Cardiac septum (tissue), 1 donor: ENCODE measurements around the gene SLC17A4. TPM values are rescaled to one million over a fixed set of nuclear protein-coding genes. Genes with fewer than 3 reads are reported as not detected.
"Not testable (repeated sequence)": the region's sequence is repeated elsewhere in the genome, so short reads cannot be mapped to it uniquely, and the experiment has no call there.

Experiments
- DNase-seq: peaks from one replicate; pipeline ENCODE4 v3.0.0-alpha.2; 2020; ENCODE audit warnings: low spot score
- intact Hi-C: fragments of 100-400 bp; cut with DNase I; formaldehyde crosslinking; loops from one replicate; pipeline ENCODE4 v1.14.0; 2022
- total RNA-seq: library from RNA; stranded (reverse); fragmentation: NEBNext Ultra II Directional; extraction: Animal tissue kit (Norgen Biotek cat#: 25700); gene quantifications from one replicate; pipeline ENCODE4 v1.2.1, GENCODE V29; 2021
- donor health status: DM: no; HTN: no; CAD: no.

SLC17A4 gene
- total RNA-seq, 1 donor from 2014 or later = not detected

- intact Hi-C loops = not testable (repeated sequence)
Measured at GRCh38 chr6:25748601-25749517, 5.7 kb upstream of the SLC17A4 start.

DNA sequence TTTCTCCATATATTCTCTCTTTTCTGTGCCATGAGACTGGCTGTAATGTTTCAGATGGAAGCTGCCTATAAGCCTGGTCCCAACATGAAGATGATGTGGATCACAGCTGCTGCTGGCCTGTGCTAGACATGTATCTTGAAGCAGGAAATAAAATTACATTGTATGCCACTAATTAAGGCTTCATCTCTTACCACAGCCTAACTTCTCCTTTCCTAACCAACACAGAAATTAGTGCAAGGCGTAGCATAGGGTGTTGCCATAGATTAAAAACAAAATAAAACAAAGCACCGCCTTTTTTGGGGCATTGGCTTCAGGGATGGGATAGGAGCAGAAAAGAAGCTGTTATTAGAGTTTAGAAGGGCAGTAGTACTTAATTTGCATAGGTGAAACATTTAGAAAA lies 4.7 kb upstream of the SLC17A4 start:
- no peak for DNase-seq
- intact Hi-C loops = no loop called here

More at GRCh38 chr6:25748601-25749517, 5.7 kb upstream of the SLC17A4 start:
- DNase-seq = not testable (repeated sequence)

GRCh38 chr6:25750906-25751305 lies 3.6 kb upstream of the SLC17A4 start:
- DNase-seq = no peak
- intact Hi-C loops = no loop called here

DNA sequence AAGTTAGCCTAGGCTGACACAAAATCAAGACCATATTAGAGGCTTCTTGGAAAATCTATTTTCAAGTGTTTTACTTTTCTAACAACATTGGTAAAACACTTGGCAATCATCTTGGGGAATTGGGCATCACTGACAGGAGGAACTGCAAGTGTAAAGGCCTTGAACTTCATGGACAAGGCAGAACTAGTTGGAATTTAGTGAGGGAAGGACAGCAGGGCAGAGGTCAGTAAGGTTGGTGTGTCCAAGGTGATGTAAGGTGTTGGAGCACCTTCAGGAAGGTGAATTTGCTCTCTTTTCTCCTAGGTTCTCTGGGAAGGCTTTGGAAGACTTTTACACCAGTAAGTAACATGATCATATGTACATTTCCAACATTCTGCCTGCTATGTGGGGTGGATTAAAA lies 1.5 kb upstream of the SLC17A4 start:
- DNase-seq = no peak
- intact Hi-C loops = no loop called here

DNA sequence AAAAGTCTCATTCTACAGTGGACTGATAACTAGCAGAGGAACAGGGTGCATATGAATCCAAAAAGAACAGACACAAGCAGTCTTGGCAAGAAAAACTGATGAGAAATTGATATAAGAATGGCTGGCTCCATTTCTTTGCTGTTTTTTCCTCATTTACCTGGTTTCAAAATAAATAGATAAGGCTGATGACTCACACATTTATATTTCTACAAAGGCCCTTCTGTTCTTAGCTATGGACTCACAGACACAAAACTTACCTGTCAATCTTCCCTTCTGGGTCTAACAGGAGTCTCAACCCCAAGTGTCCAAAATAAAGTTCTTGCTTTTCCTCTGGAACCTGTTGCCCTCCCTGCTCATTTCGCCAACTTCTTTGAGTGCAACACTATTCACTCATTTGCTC lies 941 bp downstream of the SLC17A4 start:
- no peak for DNase-seq
- intact Hi-C loops = no loop called here

DNA sequence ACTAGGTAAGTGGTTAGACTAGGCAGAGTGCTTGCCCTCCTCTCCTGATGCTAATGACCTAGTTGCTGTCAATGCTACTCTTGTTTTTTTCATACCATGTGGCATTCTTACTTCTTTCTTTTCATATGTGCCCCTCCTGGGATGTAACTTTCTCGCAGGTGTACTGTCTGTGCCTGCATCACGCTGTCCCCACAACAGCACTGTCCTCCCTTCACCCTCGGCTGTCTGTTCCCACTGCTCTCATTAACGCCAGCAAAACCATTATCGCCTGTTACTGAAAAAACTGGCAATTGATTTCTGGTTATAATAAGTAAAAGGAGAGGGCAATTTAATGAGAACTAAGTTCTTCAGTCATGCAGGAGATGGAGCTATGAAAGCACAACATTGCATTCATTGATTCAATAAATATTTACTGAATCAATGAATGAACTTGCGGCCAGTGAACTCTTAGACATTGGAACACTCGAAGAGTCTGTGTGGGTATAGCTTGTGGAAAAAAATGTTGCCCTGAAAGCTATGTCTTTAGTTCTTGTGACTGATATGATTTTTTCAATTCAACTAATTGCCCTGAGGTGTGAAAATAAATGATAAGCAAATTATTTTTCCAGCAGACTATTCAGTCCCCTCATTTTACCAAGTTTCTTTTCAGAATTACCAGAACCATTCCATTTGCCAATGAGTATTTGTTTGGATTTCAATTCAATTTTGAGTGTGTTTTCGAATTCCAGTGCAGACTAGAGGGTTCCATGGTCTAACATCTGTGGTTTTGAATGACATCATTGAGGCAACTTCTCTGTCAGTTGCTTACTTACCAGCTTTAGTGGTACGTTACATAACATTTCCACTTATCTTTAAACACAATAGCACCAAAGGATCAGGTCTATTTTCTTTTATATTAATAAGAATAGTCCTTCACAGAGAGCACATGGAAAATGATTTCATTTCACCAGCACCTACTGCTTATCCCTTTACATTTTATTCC lies 2.1 kb downstream of the SLC17A4 start:
- intact Hi-C loops = no loop called here
- DNase-seq = no peak

DNA sequence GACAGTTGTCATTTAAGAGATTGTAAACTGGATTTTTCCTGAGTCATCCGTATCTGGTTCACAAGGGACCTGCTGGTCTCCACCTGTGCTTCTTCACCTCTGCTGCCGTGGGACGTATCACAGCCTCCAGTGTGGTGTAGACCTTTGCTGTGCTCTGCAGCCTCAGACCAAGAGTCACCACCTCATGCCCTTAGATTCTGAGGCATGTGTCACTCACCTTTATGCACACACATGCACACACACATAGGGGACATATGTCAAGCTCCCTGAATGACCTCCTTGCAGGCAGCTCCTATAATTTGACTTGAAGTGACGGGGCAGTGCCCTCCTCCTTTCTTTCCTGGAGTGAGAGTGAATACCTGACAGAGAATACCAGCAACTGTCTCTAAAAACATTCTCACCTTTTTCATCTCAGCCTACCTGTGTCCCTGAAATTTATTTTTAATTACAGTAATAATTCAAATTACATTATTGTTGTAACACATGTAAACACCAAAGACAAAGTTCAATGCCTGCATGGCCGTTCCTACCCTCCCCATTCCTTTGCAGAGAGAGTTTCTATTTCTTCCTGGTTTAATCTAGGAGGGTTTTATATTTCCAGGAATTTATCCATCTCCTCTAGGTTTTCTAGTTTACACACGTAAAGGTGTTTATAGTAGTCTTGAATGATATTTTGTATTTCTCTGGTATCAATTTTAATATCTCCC lies 3.5 kb downstream of the SLC17A4 start:
- no peak for DNase-seq
- intact Hi-C loops = no loop called here

- DNase-seq = no peak
- intact Hi-C loops = no loop called here
Measured at GRCh38 chr6:25764611-25765010, 10.1 kb downstream of the SLC17A4 start.

GRCh38 chr6:25768566-25768965 lies 14.0 kb downstream of the SLC17A4 start:
- no peak for DNase-seq
- intact Hi-C loops = no loop called here

DNA sequence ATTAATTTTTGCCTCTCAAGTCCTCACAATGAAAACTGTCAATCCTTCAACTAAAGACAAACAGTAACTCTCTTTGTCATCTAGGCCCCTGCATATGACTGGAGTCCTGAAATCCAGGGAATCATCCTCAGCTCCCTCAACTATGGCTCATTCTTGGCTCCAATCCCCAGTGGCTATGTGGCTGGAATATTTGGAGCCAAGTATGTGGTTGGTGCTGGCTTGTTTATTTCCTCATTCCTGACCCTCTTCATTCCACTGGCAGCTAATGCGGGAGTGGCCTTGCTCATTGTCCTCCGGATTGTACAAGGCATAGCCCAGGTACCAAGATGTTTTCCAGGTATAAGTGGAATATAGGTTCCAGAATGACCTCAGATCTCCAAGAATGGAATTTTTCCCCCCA lies 15.4 kb downstream of the SLC17A4 start:
- DNase-seq = no peak
- intact Hi-C loops = no loop called here

- intact Hi-C loops = no loop called here
- DNase-seq = no peak
Measured at GRCh38 chr6:25774120-25774715, 19.7 kb downstream of the SLC17A4 start.

- intact Hi-C loops = no loop called here
Measured at GRCh38 chr6:25777031-25777430, 22.5 kb downstream of the SLC17A4 start.

GRCh38 chr6:25777856-25778649 lies 23.5 kb downstream of the SLC17A4 start:
- no peak for DNase-seq
- intact Hi-C loops = no loop called here

More at GRCh38 chr6:25777031-25777430, 22.5 kb downstream of the SLC17A4 start:
- no peak for DNase-seq

DNA sequence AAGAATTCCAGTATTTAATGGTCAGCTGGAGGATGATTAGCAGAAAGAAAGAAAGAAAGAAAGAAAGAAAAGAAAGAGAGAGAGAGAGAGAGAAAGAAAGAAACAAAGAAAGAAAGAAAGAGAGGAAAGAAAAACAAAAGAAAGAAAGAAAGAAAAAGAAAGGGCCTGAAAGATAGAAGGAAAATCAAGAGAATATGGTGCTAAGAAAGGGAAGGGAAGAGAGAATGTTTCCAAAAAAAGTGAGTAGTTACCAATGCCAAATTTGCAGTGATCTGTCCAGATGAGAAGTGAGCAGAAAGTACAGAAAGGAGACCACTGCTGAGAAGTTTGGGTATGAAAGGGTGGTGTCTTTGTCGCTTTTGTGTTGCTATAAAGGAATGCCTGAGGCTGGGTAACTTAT lies 26.6 kb downstream of the SLC17A4 start:
- intact Hi-C loops = no loop called here
- no peak for DNase-seq

- intact Hi-C loops = loop anchor here (5.0 kb wide), 1 partner anchor 205 kb away; no protein-coding TSS in a partner anchor
- no peak for DNase-seq
Measured at GRCh38 chr6:25787428-25787827, 32.9 kb downstream of the SLC17A4 start.

- intact Hi-C loops = loop anchor here (5.0 kb wide), 1 partner anchor 204 kb away; no protein-coding TSS in a partner anchor
- DNase-seq = no peak
Measured at GRCh38 chr6:25788305-25788922, 33.9 kb downstream of the SLC17A4 start.

- DNase-seq = no peak
- intact Hi-C loops = loop anchor here (5.0 kb wide), 1 partner anchor 203 kb away; no protein-coding TSS in a partner anchor
Measured at GRCh38 chr6:25789475-25789874, 34.9 kb downstream of the SLC17A4 start.

DNA sequence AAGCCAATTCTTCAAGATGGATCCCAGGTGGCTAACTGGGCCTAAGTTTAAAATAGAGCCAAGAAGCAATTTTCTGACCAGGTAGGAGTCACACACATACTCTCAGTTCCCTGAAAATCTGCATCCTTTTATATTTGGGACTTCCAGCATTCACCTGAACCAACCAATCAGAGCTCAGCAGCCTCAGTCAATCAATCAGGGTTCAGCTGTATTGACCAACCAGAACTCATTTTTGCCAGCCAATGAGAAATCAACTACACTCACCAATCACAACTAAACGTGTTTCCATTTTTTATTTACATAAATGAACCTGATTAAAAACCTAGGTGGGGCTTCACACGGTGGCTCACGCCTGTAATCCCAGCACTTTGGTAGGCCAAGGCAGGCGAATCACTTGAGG lies 37.5 kb downstream of the SLC17A4 start:
- DNase-seq = no peak
- intact Hi-C loops = no loop called here
